Upper lobe of left lung (tissue), 4 donors: ENCODE measurements around the gene AFF3.

Experiments used
- CTCF ChIP-seq, 6 experiments: fragments of 450-650 bp in 4 of 6; fragments of 200-600 bp in 2 of 6; sonication (generic) in 2 of 6; IDR thresholded peaks; one replicate each; pipeline ENCODE4 v1.5.1; 2016 to 2019; ENCODE audit warnings: antibody characterized with exemption in 6 of 6
- EP300 ChIP-seq, 4 donors: sonication (generic); formaldehyde crosslinking; IDR thresholded peaks; one replicate each; pipeline ENCODE4 v1.5.1; 2017; ENCODE audit warnings: antibody characterized with exemption in 4 of 4, control low read depth in 2 of 4
- POLR2A ChIP-seq, 4 donors: fragments of 450-650 bp; IDR thresholded peaks; one replicate each; pipeline ENCODE4 v1.5.1; 2016 to 2017; ENCODE audit warnings: antibody characterized with exemption in 4 of 4, mild to moderate bottlenecking in 2 of 4
- POLR2AphosphoS5 ChIP-seq, 2 donors: sonication (generic); formaldehyde crosslinking; IDR thresholded peaks; one replicate each; pipeline ENCODE4 v1.5.1; 2017; ENCODE audit warnings: antibody characterized with exemption in 2 of 2

GRCh38 chr2:100010606-100011005 lies 131.8 kb downstream of the AFF3 start:
- TF ChIP-seq POLR2A (IDR thresholded peaks at IDR 0.05): no peak
- TF ChIP-seq POLR2AphosphoS5 (IDR thresholded peaks at IDR 0.05): no peak
- no peak for TF ChIP-seq CTCF (IDR thresholded peaks at IDR 0.05)
- no peak for TF ChIP-seq EP300 (IDR thresholded peaks at IDR 0.05)
